ENCODE measurements around the gene ZNF831. TPM values are rescaled to one million over a fixed set of nuclear protein-coding genes. Genes with fewer than 3 reads are reported as not detected.

ZNF831 gene
- total and polyA plus RNA-seq, 4 experiments from 2014 or later, result 7.8 to 49.0 (median 29.5) TPM

- no peaks in the 10 kb centered on the region for H3K36me3 ChIP-seq (ENCODE audit: insufficient read depth, low read length)
- Mint-ChIP-seq H3K36me3 (peaks cover 12 to 24% of the 10 kb centered on the region in 2 donors), H3K9me3 (peaks cover 0 to 8% (median 3%) of the 10 kb centered on the region in 8 donors), H3K27me3 (no peaks in the 10 kb centered on the region), H3K4me3 (peak overlapping the region; percentile 56 to 100 (median 69)), H3K27ac (peak overlapping the region; percentile 89 to 100 (median 97)), H3K4me1 (peaks cover 46 to 71% (median 53%) of the 10 kb centered on the region in 4 donors)
- no peaks in the 10 kb centered on the region for H3K27me3 ChIP-seq (ENCODE audit: insufficient read depth, low read length)
- CTCF ChIA-PET (ENCODE audit: partially characterized antibody), result no interaction called here
- POLR2A ChIA-PET (ENCODE audit: partially characterized antibody), result interaction anchor here (1.5 to 11.4 kb wide), 4 partner anchors 14 to 33 kb away, joined by 6 to 352 read pairs (median 245); partner anchors contain the start of gene ZNF831
- no peak overlapping the region for H3K4me3 ChIP-seq (ENCODE audit: low read length in 2 of 2)
- peak overlapping the region; percentile 13 for H3K27ac ChIP-seq (ENCODE audit: low read depth, low read length)
- intact Hi-C loops (cut with micrococcal nuclease), result loop anchor here (5.0 kb wide), 2 partner anchors 77 to 493 kb away; partner anchors contain the start of gene STX16
- no peaks in the 10 kb centered on the region for H3K9me3 ChIP-seq (ENCODE audit: control insufficient read depth in 1 of 2, low read length in 2 of 2)
- no peak for DNase-seq
- peaks cover 57% of the 10 kb centered on the region for H3K4me1 ChIP-seq (ENCODE audit: insufficient read depth, low read length)
These were observed 18.8 kb upstream of the ZNF831 start for GRCh38 chr20:59144831-59145196.

GRCh38 chr20:59145247-59145923, 18.2 kb upstream of the ZNF831 start:
- Mint-ChIP-seq H3K4me3 (peak overlapping the region; percentile 92 to 100 (median 95)), H3K36me3 (peaks cover 12 to 27% of the 10 kb centered on the region in 2 donors), H3K27me3 (no peaks in the 10 kb centered on the region), H3K9me3 (peaks cover 0 to 8% (median 3%) of the 10 kb centered on the region in 8 donors), H3K4me1 (peaks cover 47 to 72% (median 56%) of the 10 kb centered on the region in 4 donors), H3K27ac (peak overlapping the region; percentile 96 to 100 (median 97))
- intact Hi-C loops (cut with micrococcal nuclease), result loop anchor here (5.0 kb wide), 2 partner anchors 77 to 493 kb away; partner anchors contain the start of gene STX16
- H3K4me1 ChIP-seq (ENCODE audit: insufficient read depth, low read length), result peaks cover 57% of the 10 kb centered on the region
- peak overlapping the region; percentile 26 to 70 for H3K4me3 ChIP-seq (ENCODE audit: low read length in 2 of 2)
- H3K27ac ChIP-seq (ENCODE audit: low read depth, low read length), result peak overlapping the region; percentile 93
- no peaks in the 10 kb centered on the region for H3K27me3 ChIP-seq (ENCODE audit: insufficient read depth, low read length)
- no peak for DNase-seq
- no peaks in the 10 kb centered on the region for H3K36me3 ChIP-seq (ENCODE audit: insufficient read depth, low read length)
- H3K9me3 ChIP-seq (ENCODE audit: control insufficient read depth in 1 of 2, low read length in 2 of 2), result no peaks in the 10 kb centered on the region
- CTCF ChIA-PET (ENCODE audit: partially characterized antibody), result interaction anchor here (0.7 to 9.4 kb wide), 4 partner anchors 19 to 61 kb away, joined by 3 to 85 read pairs (median 20); no protein-coding TSS in a partner anchor
- POLR2A ChIA-PET (ENCODE audit: partially characterized antibody), result interaction anchor here (0.7 to 11.4 kb wide), 12 partner anchors 9 to 113 kb away, joined by 3 to 352 read pairs (median 5); partner anchors contain the start of genes ATP5F1E and ZNF831

- POLR2A ChIA-PET (ENCODE audit: partially characterized antibody), result interaction anchor here (0.7 to 11.4 kb wide), 18 partner anchors 9 to 494 kb away, joined by 3 to 352 read pairs (median 5); partner anchors contain the start of genes ATP5F1E and ZNF831
- H3K9me3 Mint-ChIP-seq, result peaks cover 0 to 8% (median 3%) of the 10 kb centered on the region in 8 donors
- DNase-seq, result peak; percentile 65 to 75 (median 71)
- CTCF ChIA-PET (ENCODE audit: partially characterized antibody), result interaction anchor here (0.7 to 9.4 kb wide), 8 partner anchors 9 to 61 kb away, joined by 3 to 85 read pairs (median 6); no protein-coding TSS in a partner anchor
- intact Hi-C loops (cut with micrococcal nuclease), result loop anchor here (1.0 to 5.0 kb wide), 5 partner anchors 23 to 494 kb away; partner anchors contain the start of gene STX16
- peak overlapping the region; percentile 93 for H3K27ac ChIP-seq (ENCODE audit: low read depth, low read length)
- peak overlapping the region; percentile 92 to 100 (median 95) for H3K4me3 Mint-ChIP-seq
- no peaks in the 10 kb centered on the region for H3K27me3 Mint-ChIP-seq
- H3K36me3 ChIP-seq (ENCODE audit: insufficient read depth, low read length), result no peaks in the 10 kb centered on the region
- H3K4me1 Mint-ChIP-seq, result peaks cover 53 to 77% (median 61%) of the 10 kb centered on the region in 4 donors
- peak overlapping the region; percentile 96 to 100 (median 97) for H3K27ac Mint-ChIP-seq
- H3K27me3 ChIP-seq (ENCODE audit: insufficient read depth, low read length), result no peaks in the 10 kb centered on the region
- peaks cover 63% of the 10 kb centered on the region for H3K4me1 ChIP-seq (ENCODE audit: insufficient read depth, low read length)
- no peaks in the 10 kb centered on the region for H3K9me3 ChIP-seq (ENCODE audit: control insufficient read depth in 1 of 2, low read length in 2 of 2)
- H3K36me3 Mint-ChIP-seq, result peaks cover 12 to 27% of the 10 kb centered on the region in 2 donors
- H3K4me3 ChIP-seq (ENCODE audit: low read length in 2 of 2), result peak overlapping the region; percentile 70 to 80
These were observed 17.5 kb upstream of the ZNF831 start for GRCh38 chr20:59145924-59146779.

GRCh38 chr20:59146780-59147565, 16.6 kb upstream of the ZNF831 start:
- H3K9me3 Mint-ChIP-seq, result peaks cover 0 to 8% (median 3%) of the 10 kb centered on the region in 8 donors
- ChIA-PET CTCF (ENCODE audit: partially characterized antibody) (interaction anchor here (0.9 to 9.4 kb wide), 12 partner anchors 10 to 60 kb away, joined by 3 to 85 read pairs (median 6); partner anchors contain the start of gene ZNF831), POLR2A (ENCODE audit: partially characterized antibody) (interaction anchor here (0.8 to 11.4 kb wide), 18 partner anchors 9 to 496 kb away, joined by 3 to 352 read pairs (median 5); partner anchors contain the start of genes ATP5F1E, STX16 and ZNF831)
- no peaks in the 10 kb centered on the region for H3K27me3 ChIP-seq (ENCODE audit: insufficient read depth, low read length)
- peaks cover 71% of the 10 kb centered on the region for H3K4me1 ChIP-seq (ENCODE audit: insufficient read depth, low read length)
- H3K4me3 Mint-ChIP-seq, result peak overlapping the region; percentile 92 to 100 (median 95)
- H3K36me3 ChIP-seq (ENCODE audit: insufficient read depth, low read length), result no peaks in the 10 kb centered on the region
- peak overlapping the region; percentile 93 for H3K27ac ChIP-seq (ENCODE audit: low read depth, low read length)
- peaks cover 60 to 85% (median 69%) of the 10 kb centered on the region in 4 donors for H3K4me1 Mint-ChIP-seq
- H3K27ac Mint-ChIP-seq, result peak overlapping the region; percentile 96 to 100 (median 97)
- H3K9me3 ChIP-seq (ENCODE audit: control insufficient read depth in 1 of 2, low read length in 2 of 2), result no peaks in the 10 kb centered on the region
- H3K36me3 Mint-ChIP-seq, result peaks cover 14 to 31% of the 10 kb centered on the region in 2 donors
- intact Hi-C loops (cut with micrococcal nuclease), result loop anchor here (1.0 to 5.0 kb wide), 5 partner anchors 24 to 495 kb away; partner anchors contain the start of gene STX16
- H3K27me3 Mint-ChIP-seq, result no peaks in the 10 kb centered on the region
- DNase-seq, result peak in 1 of 5 donors; percentile 54
- peak overlapping the region; percentile 70 to 80 for H3K4me3 ChIP-seq (ENCODE audit: low read length in 2 of 2)

GRCh38 chr20:59147586-59147985, 16.0 kb upstream of the ZNF831 start:
- Histone ChIP-seq H3K27ac (ENCODE audit: low read depth, low read length) (peak overlapping the region; percentile 93), H3K4me1 (ENCODE audit: insufficient read depth, low read length) (peaks cover 77% of the 10 kb centered on the region), H3K27me3 (ENCODE audit: insufficient read depth, low read length) (no peaks in the 10 kb centered on the region), H3K9me3 (ENCODE audit: control insufficient read depth in 1 of 2, low read length in 2 of 2) (no peaks in the 10 kb centered on the region), H3K36me3 (ENCODE audit: insufficient read depth, low read length) (no peaks in the 10 kb centered on the region), H3K4me3 (ENCODE audit: low read length in 2 of 2) (peak overlapping the region; percentile 70 to 80)
- DNase-seq, result no peak
- Mint-ChIP-seq H3K36me3 (peaks cover 20 to 35% of the 10 kb centered on the region in 2 donors), H3K27ac (peak overlapping the region; percentile 96 to 100 (median 97)), H3K4me3 (peak overlapping the region; percentile 92 to 100 (median 95)), H3K27me3 (no peaks in the 10 kb centered on the region), H3K9me3 (peaks cover 0 to 8% (median 3%) of the 10 kb centered on the region in 8 donors), H3K4me1 (peaks cover 66 to 91% (median 75%) of the 10 kb centered on the region in 4 donors)
- intact Hi-C loops (cut with micrococcal nuclease), result loop anchor here (2.0 to 5.0 kb wide), 3 partner anchors 59 to 495 kb away; partner anchors contain the start of gene STX16
- ChIA-PET CTCF (ENCODE audit: partially characterized antibody) (interaction anchor here (1.0 to 9.4 kb wide), 10 partner anchors 12 to 59 kb away, joined by 3 to 85 read pairs (median 8); partner anchors contain the start of gene ZNF831), POLR2A (ENCODE audit: partially characterized antibody) (interaction anchor here (0.8 to 11.4 kb wide), 15 partner anchors 8 to 497 kb away, joined by 3 to 352 read pairs (median 5); partner anchors contain the start of genes ATP5F1E, STX16 and ZNF831)

Measured in CD4-positive, alpha-beta memory T cell (primary cell).